Astrocyte of the cerebellum (primary cell): Measurements from ENCODE around the gene RPL12.
"Not testable (repeated sequence)": the region's sequence is repeated elsewhere in the genome, so short reads cannot be mapped to it uniquely, and the experiment has no call there.

Source experiments
- DNase-seq: peaks from one replicate; pipeline ENCODE4 v3.0.0-alpha.2; 2011; ENCODE audit warnings: low read depth
- H3K4me3 ChIP-seq: 2 replicates; pipeline ENCODE4 v1.5.1; 2011; ENCODE audit warnings: mild to moderate bottlenecking, low read depth, low read length, moderate library complexity
- CTCF ChIP-seq: IDR thresholded peaks from 2 replicates; pipeline ENCODE4 v1.5.1; 2012; ENCODE audit warnings: low read length, low read depth, moderate library complexity, mild to moderate bottlenecking; ENCODE audit errors: missing control alignments
- in situ Hi-C: cut with HindIII; loops from 2 replicates; pipeline ENCODE4 v1.10.0; 2017; ENCODE audit warnings: low sequenced_read_pairs

Gene RPL12

DNA sequence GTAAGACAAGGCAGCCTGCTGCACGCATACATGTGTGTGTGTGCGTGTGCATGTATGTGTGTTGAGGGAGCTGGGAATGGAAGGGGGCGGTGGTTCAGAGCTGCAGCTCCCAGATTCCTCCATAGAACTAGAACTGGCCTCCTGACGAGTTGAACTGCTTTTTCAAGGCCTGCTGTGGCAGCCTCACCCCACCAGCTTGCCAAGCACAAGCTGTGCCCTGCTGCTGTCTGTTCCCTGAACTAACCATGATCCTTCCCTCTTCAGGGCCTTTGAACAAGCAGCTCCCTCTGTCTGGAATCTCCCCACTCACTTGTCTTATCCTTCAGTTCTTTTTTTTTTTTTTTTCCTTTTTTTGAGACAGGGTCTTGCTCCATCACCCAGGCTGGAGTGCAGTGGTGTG lies 22.7 kb upstream of the RPL12 start:
- TF ChIP-seq CTCF, result no peak
- DNase-seq, result no peak
- in situ Hi-C loops, result no loop called here
- H3K4me3 ChIP-seq, result no peak overlapping the region

DNA sequence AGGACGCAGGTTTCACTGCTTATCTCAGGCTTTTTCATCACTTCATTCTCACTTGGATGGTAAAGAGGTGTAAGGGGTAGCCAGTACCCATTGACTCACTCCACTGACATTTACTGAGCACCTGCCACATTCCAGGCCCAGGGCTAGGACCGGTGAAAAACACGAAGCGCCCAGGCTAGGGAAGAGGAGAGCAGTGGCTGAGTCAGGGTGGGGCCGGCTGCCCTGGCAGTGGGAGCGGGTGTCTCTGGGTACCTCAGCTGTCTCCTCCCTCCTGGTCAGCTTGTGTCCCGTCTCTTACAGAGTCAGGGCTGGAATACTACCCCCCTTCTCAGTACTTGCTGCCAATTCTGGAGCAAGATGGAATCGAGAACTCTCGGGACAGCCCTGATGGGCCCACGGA lies 22.3 kb upstream of the RPL12 start:
- DNase-seq, result no peak
- no peak for TF ChIP-seq CTCF
- H3K4me3 ChIP-seq, result no peak overlapping the region
- in situ Hi-C loops, result no loop called here

GRCh38 chr9:127470662-127471061 lies 19.5 kb upstream of the RPL12 start:
- in situ Hi-C loops, result no loop called here
- no peak for TF ChIP-seq CTCF
- no peak for DNase-seq
- H3K4me3 ChIP-seq, result no peak overlapping the region

GRCh38 chr9:127467621-127468020 lies 16.4 kb upstream of the RPL12 start:
- DNase-seq, result no peak
- no peak for TF ChIP-seq CTCF
- in situ Hi-C loops, result no loop called here
- no peak overlapping the region for H3K4me3 ChIP-seq

DNA sequence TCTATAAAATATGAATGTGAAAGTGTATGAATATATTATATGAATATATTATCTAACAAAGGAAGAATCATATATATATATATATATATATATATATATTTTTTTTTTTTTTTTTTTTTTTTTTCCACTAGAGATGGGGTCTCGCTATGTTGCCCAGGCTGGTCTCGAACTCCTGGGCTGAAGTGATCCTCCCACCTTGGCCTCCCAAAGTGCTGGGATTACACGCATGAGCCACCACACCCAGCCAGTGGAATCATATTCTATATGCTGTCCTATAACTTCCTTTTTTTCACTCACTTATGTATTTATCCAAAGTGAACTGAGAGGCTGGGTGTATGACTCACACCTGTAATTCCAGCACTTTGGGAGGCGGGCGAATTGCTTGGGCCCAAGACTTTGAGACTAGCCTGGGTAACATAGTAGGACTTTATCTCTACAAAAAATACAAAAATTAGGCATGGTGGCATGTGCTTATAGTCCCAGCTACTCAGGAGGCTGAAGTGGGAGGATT lies 15.3 kb upstream of the RPL12 start:
- DNase-seq, H3K4me3 ChIP-seq, in situ Hi-C loops: not testable (repeated sequence)

DNA sequence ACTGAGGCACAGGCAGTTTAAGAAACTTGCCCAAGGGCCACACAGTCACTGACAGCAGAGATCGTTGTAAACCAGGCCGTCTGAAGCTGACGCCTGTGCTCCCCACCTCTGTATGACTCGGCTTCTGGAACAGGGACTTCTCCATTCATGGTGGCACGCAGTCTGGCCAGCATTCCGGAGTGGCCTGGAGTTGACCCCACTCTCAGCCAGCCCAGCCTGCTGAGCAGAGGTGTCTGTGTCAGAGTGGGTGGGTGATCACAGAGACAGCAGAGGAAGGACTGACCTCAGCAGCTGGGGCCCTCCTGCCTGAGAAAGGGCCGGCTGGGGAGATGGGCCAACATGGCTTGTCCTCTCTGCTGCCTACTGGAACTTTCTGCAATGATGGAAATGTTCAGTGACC lies 12.7 kb upstream of the RPL12 start:
- TF ChIP-seq CTCF, result no peak
- no peak overlapping the region for H3K4me3 ChIP-seq
- in situ Hi-C loops, result no loop called here
- no peak for DNase-seq

DNA sequence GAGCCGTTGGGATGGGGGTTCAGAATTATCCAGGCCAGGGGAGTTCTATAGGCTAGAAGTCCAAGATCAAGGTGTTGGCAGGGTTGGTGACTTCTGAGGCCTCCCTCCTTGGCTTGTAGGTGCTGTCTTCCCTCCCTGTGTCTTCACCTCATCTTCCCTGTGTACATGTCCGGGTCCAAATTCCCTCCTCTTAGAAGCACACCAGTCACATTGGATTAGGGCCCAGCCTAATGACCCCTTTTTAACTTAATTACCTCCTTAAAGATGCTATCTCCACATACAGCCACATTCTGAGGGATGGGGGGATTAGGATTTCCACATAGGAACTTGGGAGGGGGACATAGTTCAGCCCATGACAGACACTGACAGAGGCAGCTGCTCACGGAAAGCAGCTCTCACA lies 12.2 kb upstream of the RPL12 start:
- no peak overlapping the region for H3K4me3 ChIP-seq
- in situ Hi-C loops, result no loop called here

More for the DNA sequence above, 12.2 kb upstream of the RPL12 start:
- TF ChIP-seq CTCF, result no peak
- DNase-seq, result no peak
